Uterus (tissue), 2 donors: ENCODE measurements around the gene LYVE1.

Source experiments
- CTCF ChIP-seq, 4 experiments: fragments of 200-600 bp in 2 of 4; fragments of 450-650 bp in 2 of 4; sonication (generic) in 2 of 4; IDR thresholded peaks; one replicate each; pipeline ENCODE4 v1.5.1; 2016 to 2019; ENCODE audit warnings: antibody characterized with exemption in 4 of 4, mild to moderate bottlenecking in 2 of 4, moderate library complexity in 1 of 4
- POLR2A ChIP-seq, 2 donors: fragments of 450-650 bp; IDR thresholded peaks; one replicate each; pipeline ENCODE4 v1.6.1; 2016; ENCODE audit warnings: antibody characterized with exemption in 2 of 2, mild to moderate bottlenecking in 1 of 2, moderate library complexity in 1 of 2

GRCh38 chr11:10538924-10539323, 29.5 kb downstream of the LYVE1 start:
- TF ChIP-seq CTCF (IDR thresholded peaks at IDR 0.05) (no peak), POLR2A (IDR thresholded peaks at IDR 0.05) (no peak)
